Dedifferentiated amniotic fluid mesenchymal stem cell (primary cell): ENCODE data around the gene SMC6.

Experiments
- DNase-seq: peaks from one replicate; pipeline ENCODE4 v3.0.0-alpha.2; 2016; ENCODE audit errors: extremely low spot score

Gene SMC6

GRCh38 chr2:17753803-17754663 is at the start of gene SMC6, which contains the start of gene GEN1:
Gene SMC6, minus strand, starts transcription at chr2:17753810. Its CDS starts 7,864 bp downstream, at chr2:17745946.
Gene GEN1, plus strand, starts transcription at chr2:17754138. Its CDS starts 5,806 bp downstream, at chr2:17759944.
- peak; percentile 76 for DNase-seq

- DNase-seq, result no peak
These were observed 47.3 kb upstream of the SMC6 start for GRCh38 chr2:17800693-17801458.

GRCh38 chr2:17800219-17800618 is 46.6 kb upstream of the SMC6 start:
- no peak for DNase-seq

- no peak for DNase-seq
These were observed 45.9 kb upstream of the SMC6 start for GRCh38 chr2:17799301-17800120.

DNA sequence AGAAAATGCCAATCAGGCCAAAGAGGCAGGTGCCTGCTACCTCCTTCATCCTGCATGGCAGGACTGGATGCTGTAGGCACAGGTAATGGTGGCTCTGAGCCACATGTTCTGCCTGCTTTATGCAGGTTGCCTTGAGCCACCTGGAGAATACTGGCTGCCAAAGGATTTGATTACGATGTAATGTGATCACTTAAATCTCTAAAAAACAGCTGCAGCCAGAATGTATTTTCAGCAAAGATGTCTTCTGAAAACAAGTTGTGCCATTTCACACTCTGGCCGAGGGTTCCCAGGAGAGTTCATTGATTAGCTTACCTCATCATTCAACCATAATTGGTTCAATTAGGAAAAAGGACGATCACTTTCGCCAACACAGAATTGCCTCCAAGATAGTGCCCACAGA is 44.7 kb upstream of the SMC6 start:
- no peak for DNase-seq

- no peak for DNase-seq
These were observed 41.7 kb upstream of the SMC6 start for GRCh38 chr2:17795309-17795708.

DNA sequence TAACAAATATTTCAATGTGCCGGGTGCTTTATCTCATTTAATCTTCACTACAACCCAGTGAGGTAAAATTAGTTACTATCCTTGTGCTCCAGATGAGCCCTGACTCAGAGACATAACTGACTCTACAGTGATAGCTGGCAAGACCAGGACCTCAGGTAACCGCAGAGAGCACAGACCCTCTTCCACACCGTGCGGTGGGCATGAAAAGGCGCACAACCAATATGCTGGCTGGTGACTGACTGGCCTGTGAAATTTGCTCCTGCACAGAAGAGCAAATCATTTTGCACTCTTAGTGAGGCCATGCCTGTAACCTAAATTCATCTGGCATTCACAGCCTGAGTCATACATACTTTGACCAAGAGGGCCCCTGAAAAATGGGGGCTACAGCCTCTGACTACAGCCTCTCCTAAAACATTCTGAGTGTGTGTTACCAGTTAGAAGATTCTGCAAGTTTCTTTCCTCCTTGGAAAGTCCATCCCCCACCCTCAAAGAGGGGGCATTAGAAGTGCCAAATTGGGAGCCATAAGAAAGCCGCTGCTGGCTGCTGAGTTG is 40.3 kb upstream of the SMC6 start:
- no peak for DNase-seq

DNA sequence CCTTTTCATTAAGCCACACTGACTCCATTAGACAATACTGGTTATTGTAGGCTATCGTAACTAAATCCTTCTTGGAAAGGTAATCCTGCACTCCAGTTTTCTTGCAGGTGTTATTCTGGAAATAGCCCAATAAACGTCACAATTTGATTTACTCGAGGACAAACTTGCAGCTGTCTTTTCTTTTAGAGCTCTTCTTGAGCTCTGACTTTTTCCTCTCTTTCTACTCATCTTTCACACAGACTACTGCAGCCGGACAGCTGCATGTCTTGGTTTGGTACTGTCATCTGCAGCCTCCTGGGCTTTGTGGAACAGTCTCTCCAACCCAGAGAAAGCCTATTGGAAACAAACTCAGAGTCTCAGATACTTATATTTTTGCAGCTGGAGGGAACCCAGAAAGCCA is 39.7 kb upstream of the SMC6 start:
- DNase-seq, result no peak

DNA sequence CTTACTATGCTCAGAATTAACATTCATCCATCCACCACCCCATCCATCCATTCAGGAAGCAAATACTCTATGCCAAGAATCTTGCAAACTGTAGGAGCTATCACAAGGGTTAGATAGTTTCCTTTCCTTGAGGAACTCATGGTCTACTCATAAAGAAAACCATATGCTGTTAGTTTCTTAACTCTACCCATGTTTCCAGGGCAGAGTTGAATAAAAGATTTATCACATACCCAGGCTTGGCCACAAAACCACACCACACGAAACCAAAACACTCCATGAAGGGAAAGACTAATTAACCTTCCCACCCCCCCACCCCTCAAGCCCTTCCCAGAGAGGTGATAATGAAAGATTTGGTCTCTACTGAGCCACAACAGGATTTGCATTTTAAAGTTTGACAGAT is 38.9 kb upstream of the SMC6 start:
- DNase-seq, result no peak

GRCh38 chr2:17791817-17792130 is 38.2 kb upstream of the SMC6 start:
- no peak for DNase-seq

DNA sequence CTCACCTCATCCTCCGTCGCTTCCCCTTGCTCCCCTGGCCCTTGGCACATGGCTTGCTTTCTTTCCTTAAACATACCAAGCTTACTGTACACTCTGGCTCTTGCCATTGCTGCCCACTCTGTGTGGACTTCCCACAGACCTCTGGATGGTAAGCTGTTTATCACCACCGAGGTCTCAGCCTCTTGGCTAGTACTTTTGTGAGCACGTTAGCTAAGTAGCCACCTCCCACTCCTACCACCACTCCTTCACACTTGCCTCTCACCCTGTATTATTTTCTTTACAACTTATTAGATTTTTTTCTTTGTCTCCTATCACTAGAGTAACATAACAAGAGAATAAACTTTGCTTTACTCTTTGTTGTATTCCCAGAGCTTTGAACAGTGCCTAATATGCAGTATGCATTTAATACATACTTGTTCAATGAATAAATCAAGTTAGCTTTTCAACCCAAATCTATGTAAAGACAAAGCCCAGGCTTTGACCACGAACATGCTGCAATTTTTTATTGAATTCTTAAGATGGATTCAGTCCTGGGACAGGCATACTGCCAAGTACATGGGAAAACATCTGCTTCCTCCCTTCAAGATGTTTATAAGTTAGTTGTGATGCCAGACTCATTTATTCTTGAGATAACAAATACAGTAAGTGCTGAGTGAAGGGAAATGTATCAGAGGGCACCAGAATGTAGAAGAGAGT is 37.7 kb upstream of the SMC6 start:
- peak; percentile 65 for DNase-seq

DNA sequence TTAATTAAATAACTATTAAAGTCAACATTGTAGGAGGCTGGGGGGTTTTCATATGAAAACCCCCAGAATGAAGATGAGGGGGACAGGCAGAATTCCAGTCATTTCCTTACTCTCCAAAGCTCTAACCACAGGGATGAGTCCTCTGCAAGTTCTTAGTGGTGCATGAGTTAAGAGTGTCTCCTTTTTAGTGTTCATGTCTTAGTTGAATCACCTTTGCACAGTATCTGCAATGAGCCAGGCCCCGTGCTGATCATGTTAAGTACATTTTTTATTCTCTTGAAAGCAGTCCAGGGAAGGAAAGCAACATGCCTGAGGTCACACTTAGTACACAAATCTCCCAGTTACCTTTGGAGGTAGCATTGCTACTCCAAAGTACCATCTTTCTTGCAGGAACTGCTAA is 36.9 kb upstream of the SMC6 start:
- no peak for DNase-seq

- no peak for DNase-seq
These were observed 35.2 kb upstream of the SMC6 start for GRCh38 chr2:17788773-17789172.

DNA sequence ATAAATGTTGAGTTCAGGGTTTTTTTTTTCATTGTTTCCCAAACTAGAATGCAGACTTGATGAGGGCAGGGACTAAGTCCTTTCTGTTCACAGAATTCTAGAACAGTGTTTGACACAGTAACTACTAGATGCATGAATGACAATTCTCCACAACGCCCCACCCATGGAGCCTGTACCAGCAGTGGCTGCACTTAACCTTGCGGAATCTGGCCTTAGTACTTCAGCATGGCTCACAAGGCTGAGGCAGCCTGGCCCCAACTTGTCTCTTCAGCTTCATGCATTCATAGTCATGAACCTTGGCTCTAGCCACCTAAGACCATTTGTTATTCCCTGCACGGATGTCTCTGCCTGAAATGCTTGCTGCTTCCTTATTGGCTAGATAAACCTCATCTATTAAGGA is 33.1 kb upstream of the SMC6 start:
- DNase-seq, result no peak

DNA sequence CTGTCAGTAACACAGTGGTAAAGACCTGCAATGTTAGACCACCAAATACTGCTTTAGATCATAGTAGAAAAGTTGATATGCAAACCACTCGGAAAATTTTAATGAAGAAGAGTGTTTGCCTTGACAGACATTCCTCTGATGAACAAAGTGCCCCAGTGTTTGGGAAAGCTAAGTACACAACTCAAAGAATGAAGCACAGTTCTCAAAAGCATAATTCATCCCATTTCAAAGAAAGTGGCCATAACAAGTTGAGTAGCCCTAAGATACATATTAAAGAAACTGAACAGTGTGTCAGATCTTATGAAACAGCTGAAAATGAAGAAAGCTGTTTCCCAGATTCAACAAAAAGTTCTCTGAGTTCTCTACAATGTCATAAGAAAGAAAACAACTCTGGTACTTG is 27.9 kb upstream of the SMC6 start:
- DNase-seq, result no peak

GRCh38 chr2:17780546-17780945 is 26.9 kb upstream of the SMC6 start:
- DNase-seq, result peak; percentile 28

DNA sequence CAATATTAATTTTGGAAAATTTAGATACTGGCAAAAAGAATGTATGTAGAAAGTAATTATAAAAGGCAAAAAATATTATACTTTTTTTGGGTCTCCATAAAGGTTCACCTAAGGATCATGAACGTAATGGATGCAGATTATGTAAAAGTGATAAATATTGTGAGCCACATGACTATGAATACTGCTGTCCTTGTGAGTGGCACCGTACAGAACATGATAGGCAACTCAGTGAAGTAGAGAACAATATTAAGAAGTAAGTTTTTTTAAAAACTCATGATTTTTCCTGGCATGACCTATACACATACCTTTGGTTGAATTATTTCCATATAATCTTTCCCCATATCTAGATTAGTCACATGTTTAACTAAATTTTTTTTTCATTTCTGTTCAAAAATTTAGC is 18.9 kb upstream of the SMC6 start:
- DNase-seq, result no peak

DNA sequence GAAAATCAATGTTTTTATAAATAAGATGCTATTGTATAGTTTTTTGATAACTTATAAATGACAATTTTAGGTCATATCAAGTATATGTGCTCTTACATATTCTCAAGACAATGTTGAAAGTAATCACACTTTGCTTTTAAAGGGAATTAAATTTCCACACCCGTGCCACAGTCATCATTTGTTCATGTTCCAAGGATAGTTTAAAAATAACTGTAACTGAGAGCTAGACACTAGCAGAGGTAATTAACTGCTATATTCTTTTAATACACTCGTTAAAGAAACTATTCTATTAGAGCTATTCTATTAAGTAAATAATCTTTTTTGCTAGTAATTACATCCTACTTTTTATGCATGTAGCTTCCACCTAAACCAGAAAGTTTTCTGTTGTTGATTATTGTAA is 18.3 kb upstream of the SMC6 start:
- no peak for DNase-seq

- DNase-seq, result no peak
These were observed 15.3 kb upstream of the SMC6 start for GRCh38 chr2:17768894-17769293.

GRCh38 chr2:17765398-17765797 is 11.8 kb upstream of the SMC6 start:
- DNase-seq, result no peak

- no peak for DNase-seq
These were observed 10.2 kb upstream of the SMC6 start for GRCh38 chr2:17763641-17764333.
